AG09309 (cell line): ENCODE measurements around the gene PCYT2.

Experiments used
- DNase-seq: peaks from one replicate; pipeline ENCODE4 v3.0.0-alpha.2; 2010; ENCODE audit warnings: low read depth
- H3K4me3 ChIP-seq: 2 replicates; pipeline ENCODE4 v1.5.1; 2011; ENCODE audit warnings: mild to moderate bottlenecking, low read depth, low read length, moderate library complexity; ENCODE audit not compliant: control insufficient read depth
- CTCF ChIP-seq: IDR thresholded peaks from 2 replicates; pipeline ENCODE4 v1.5.1; 2011; ENCODE audit warnings: mild to moderate bottlenecking, low read depth, low read length, inconsistent platforms; ENCODE audit not compliant: insufficient read depth, control insufficient read depth; ENCODE audit errors: missing control alignments

The PCYT2 gene

DNA sequence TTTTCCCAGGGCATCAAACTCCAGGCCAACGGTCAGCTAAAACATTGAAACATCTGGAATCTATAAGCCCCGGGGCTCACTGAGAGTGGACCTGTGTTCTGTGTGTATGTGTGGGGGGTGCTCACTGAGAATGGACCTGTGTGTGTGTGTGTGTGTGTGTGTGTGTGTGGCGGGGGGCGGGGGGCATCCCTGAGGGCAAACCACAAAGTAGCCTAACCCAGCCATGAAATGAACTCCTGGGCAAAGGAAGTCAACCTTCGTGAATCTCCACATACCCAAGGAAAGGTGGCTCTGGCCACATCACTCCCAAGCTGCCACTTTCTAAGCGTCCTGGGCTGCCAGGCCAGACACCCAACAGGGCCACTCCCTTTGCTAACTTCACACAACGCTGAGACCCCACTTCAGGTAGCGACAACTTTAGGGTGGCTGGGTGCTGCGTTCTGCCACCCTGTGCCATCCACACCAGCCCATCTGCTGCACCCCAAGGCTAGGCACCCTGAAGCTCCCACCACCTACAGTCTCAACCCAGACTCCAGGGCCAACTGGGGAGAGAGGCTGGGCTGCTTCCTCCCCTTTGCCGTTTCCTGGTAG is 14.8 kb upstream of the PCYT2 start:
- H3K4me3 ChIP-seq, result peak overlapping the region; percentile 78

GRCh38 chr17:81924557-81925532 is 13.6 kb upstream of the PCYT2 start:
- no peak for DNase-seq
- TF ChIP-seq CTCF, result no peak
- no peak overlapping the region for H3K4me3 ChIP-seq

More for the DNA sequence above, 14.8 kb upstream of the PCYT2 start:
- no peak for TF ChIP-seq CTCF
- DNase-seq, result no peak

- DNase-seq, result peak; percentile 31
- peak overlapping the region; percentile 30 for H3K4me3 ChIP-seq
- no peak for TF ChIP-seq CTCF
Measured at GRCh38 chr17:81923302-81924260, 12.4 kb upstream of the PCYT2 start.

DNA sequence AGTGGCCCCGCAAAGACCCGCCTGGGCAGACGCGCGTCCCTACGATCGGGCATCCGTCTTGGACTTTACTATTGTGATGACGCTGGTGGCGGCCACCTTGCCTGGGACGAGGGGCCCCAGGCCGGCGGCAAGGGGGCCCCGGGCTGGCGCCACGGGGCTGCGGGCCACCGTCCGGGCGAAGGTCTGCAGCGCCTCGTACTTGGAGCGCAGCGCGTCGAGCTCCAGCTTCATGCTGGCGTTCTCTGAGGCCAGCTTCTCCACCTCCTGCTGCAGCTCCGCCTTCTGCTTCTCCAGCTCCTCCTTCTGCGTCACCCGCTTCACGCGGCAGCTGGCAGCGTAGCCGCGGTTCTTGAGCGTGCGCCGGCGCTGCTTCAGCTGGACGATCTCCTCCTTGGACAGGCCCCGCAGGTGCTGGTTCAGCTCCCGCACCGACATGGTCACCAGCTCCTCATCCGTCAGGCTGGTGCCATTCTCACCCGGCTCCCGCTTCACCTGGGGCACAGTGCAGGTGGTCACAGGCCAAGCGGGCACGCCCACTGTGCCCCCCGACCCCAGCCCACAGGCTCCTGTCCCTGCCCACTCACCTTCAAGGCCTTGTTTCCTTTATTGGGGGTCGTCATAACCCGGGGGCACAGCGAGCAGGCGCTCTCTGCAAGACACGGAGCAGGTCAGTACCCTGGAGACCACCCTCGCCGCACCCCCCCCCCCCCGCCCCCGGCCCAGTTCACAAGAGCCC is 11.5 kb upstream of the PCYT2 start:
- DNase-seq, result no peak
- no peak for TF ChIP-seq CTCF
- H3K4me3 ChIP-seq, result peak overlapping the region; percentile 30

- DNase-seq, result no peak
- TF ChIP-seq CTCF, result no peak
- H3K4me3 ChIP-seq, result no peak overlapping the region
Measured at GRCh38 chr17:81921996-81922565, 10.9 kb upstream of the PCYT2 start.

DNA sequence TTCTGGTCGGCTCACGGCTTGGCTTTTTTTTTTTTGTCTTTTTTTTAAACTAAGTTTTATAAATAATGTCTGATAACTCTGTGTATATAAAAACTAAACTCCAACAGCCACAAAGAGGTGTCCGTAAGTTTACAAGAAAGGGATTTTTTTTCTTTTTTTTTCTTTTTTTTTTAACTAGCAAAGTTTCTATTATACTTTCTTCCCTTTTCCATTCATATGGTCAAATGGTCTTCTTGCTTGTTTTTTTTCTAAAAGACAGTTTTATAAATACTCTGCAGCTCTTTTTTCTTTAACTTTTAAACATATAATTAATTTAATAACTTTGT is 10.3 kb upstream of the PCYT2 start:
- H3K4me3 ChIP-seq, result no peak overlapping the region
- TF ChIP-seq CTCF, result no peak

More for the DNA sequence above, 10.3 kb upstream of the PCYT2 start:
- no peak for DNase-seq
